Measurements from ENCODE around the gene CUL9.
A peak's percentile ranks its signal among the peaks of the same experiment; 100 is the strongest.

Gene CUL9

DNA sequence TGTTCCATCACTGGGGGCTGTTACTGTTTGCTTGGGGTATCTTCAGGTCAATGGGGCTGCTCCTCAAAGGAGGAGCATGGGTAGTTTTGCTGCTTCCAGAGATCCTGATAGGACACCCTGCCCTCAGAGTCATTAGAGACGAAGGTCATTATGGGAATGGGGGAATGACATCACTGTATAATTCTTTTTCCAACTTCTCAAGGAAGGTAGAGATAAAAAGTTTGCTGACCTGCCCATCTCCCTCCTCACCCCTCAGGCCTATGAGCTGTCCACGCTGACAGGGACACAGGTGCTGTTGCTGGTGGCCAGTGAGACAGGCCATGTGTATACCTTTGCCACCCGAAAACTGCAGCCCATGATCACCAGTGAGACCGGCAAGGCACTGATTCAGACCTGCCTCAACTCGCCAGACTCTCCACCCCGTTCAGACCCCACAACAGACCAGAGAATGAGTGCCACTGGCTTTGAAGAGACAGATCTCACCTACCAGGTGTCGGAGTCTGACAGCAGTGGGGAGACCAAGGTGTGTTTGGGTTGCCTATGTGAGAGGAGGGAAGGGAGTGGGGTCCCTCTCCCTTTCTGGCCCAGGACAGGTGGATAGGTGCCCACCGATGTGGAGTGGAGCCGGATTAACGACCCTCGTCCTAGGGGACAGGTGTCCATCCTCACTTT, 8.3 kb upstream of the CUL9 start:
- peak; percentile 21 for DNase-seq

DNA sequence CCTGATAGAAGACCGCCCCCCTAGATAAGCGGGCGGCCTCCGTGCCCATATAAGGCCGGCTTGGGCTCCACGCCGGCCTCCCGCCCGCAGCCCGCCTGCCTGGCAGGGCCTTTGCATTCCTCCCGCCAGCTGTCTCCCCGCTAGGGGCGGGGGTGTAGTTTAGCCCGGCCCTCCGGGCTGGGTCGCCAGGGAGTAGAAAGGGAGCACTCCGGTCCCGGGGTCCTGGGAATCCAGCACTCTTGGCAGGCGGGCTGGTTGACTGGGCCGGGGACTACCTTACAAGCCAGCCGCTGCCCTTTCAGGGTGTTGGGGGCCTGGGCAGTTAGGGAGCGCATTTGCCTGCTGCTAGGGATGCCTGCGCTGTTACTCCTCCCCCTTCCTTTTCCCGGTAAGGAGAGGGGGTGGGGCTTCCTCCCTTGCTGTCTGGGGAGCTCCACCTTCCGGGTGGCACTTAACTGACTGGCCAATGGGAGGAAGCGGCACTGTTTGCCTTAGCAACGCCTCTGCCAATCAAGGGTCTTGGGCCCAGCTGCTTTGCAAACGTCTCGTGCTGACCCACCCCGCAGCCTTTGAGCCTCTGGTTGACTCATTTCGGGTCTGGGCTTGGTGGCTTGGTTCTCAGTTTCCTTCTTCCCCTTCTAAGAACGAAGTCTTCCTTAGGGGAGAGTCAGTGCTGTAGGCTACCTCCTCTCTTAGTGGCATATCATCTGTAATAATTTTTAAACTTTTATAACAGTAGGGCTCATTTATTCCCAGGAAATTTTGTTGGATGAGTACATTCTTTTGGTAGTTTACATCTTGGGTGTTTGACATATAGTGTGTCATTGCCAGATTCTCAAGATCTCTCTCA, 7.5 kb upstream of the CUL9 start:
- DNase-seq, result peak; percentile 99

DNA sequence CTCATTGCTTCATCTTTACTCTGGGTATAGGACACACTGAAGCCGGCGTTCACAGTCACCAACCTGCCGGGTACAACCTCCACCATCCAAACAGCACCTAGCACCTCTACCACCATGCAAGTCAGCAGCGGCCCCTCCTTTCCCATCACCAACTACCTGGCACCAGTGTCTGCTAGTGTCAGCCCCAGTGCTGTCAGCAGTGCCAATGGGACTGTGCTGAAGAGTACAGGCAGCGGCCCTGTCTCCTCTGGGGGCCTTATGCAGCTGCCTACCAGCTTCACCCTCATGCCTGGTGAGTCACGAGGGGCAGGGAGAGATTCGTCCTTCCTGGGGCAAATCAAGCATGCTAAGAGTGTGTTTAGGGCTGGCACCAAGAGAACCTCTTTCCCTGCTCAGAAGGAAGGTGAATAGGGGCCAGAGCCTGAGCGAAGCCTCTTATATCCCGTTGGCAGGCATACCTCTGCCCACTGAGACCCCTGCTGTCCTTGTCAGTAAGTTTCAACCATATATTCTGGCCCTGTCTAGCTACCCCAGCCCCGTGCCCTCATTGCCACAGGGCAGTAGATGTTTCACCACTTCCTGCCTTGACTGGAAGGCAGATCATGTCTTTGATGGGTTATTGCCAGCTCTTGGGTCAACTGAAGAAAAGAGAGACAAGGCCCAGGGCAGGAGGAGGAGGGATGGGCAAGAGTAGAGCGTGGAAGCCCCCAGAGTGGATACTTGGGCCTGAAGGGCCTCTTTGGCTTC, 6.1 kb upstream of the CUL9 start:
- no peak for DNase-seq

DNA sequence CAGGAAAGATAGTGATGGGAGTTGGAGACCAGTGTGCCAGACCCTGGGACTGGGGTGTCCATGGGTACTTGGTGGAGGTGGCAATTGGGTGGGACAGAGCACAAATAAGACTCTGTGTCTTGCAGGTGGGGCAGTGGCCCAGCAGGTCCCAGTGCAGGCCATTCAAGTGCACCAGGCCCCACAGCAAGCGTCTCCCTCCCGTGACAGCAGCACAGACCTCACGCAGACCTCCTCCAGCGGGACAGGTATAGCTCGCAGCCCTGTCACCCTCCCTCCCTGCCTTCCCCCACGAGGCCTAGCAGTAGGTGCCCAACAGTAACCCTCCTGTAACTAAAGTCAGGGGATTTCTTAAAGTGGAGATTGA, 5.6 kb upstream of the CUL9 start:
- no peak for DNase-seq

DNA sequence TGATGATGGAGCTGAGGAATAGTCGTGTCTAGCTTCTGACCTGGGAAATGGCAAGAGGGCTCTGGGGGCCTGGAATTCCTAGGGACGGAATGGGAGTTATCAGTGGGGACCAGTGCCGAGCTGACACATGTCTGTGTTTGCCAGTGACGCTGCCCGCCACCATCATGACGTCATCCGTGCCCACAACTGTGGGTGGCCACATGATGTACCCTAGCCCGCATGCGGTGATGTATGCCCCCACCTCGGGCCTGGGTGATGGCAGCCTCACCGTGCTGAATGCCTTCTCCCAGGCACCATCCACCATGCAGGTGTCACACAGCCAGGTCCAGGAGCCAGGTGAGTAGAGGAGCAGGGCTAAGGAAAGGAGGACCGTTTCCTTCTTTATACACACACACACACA, 3.8 kb upstream of the CUL9 start:
- DNase-seq, result no peak

DNA sequence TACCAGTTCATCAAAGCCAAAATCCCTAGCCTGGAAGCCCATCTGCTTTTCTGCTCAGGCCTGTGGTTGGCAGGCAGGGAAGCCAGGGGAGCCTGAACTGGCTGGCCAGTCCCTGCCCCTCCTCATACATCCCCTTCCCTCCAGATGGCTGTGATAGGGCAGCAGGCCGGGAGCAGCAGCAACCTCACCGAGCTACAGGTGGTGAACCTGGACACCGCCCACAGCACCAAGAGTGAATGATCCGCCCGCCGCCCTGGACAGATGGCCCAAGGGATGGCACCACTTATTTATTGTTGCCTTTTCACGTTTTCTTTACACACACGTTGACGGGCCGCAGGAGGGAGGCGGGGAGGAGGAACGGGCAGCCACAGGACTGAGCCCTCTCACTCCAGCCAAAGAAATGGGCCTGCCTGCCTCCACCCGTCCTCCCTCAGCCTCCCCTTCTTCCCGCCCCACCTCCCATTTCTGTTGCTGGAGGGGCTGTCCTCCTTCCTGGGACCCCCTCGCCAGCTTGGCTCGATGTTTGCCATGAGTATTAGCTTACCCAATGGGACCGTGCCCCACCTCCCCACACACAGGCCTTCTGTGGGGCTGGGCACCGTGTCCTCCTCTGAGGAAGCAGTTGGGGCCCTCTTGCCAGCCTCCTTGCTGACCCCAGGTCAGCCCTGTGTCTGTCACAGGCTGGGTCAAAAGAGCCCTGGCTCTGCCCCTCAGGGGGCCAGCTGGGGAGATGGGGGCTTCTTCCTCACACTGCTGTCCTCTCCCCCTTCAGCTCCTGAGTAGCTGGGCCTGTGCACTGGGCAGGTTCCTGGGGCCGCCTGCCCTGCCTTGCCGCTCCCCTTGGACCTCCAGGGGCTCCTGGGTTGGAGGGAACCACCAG, 2.8 kb upstream of the CUL9 start:
- DNase-seq, result no peak

DNA sequence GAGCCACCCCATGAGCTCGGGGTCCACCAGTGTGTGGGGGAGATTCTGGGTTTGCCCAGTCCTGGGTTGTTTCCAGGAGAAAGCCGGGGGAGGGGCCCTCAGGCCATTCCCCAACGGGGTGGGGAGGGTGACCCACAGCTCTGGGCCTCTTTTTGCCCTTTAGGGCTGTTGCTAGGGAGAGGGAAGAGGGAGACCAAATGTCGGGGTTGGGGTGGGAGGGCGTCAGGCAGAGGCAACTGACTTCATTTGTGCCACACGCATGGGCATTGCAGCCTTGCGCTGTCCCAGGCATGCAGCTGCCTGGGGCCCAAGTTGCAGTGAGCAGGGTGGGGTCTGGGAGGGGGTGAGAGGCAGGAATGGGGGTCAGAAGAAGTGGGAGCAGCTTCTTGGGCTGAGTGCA, 1.9 kb upstream of the CUL9 start:
- no peak for DNase-seq

DNA sequence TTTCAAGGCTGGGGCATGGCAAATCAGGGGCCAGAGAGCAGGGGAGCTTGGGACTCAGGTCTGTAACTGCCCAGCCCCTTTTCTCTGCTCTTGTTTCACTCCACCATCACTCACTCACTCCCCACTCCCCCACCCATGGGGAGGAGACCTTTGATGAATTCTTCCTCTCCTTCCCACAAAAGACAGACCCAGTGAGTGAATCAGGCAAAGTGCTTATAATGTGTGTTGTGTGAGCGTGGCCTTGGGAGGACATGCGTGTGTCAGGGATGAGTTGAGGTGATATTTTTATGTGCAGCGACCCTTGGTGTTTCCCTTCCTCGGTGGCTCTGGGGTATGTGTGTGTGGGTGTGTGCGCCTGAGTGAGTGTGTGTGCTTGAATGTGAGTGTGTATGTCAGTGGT, 1.0 kb upstream of the CUL9 start:
- DNase-seq, result peak; percentile 17

DNA sequence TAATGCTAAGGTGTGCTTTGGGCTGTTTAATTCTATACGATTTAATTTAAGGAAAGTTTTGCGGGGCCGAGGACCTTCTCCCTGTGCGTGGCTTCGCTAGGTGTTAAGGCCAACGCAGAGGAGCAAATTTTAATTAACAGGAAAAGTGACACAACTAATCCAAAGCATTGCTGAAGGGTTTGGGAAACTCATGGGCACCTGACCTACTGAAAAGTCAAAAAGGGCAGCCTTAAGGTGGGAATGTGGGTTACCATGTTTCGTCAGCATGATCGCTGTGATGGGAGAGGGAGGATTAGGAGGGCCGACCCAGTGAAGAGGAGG, 415 bp upstream of the CUL9 start:
- DNase-seq, result no peak

DNA sequence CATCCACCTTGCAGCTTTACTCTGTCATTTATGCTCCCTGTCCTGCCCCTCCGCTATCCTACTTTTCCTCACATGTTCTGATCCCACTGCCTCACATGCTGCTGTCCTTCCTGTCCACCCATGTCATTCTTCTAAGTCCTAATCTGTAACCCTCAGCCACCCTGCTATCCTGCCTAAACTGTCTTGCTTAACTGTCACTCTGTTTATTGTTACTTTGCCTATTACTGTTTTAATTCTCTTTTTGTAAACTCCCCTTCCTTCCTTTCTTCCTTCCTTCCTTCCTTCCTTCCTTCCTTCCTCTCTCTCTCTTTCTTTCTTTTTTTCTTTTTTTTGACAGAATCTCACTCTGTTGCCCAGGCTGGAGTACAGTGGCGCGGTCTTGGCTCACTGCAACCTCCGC, 1.4 kb downstream of the CUL9 start:
- no peak for DNase-seq

DNA sequence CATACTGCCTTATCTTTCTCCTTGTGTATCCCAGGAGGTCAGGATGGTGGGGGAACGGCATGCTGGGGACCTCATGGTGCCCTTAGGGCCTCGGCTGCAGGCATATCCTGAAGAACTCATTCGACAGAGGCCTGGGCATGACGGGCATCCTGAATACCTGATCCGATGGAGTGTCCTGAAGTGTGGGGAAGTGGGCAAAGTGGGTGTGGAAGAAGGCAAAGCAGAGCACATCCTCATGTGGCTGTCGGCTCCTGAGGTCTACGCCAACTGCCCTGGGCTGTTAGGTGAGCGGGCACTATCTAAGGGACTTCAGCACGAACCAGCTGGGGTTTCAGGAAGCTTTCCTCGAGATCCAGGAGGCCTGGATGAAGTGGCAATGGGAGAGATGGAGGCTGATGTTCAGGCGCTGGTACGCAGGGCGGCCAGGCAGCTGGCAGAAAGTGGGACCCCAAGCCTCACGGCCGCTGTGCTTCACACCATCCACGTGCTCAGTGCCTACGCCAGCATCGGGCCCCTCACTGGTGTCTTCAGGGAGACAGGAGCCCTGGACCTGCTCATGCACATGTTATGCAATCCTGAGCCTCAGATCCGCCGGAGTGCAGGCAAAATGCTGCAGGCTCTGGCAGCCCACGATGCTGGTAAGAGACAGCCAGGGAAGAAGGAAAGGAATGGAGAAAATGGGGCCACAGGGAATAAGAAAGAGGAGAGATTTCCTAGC, 2.4 kb downstream of the CUL9 start:
- DNase-seq, result no peak

DNA sequence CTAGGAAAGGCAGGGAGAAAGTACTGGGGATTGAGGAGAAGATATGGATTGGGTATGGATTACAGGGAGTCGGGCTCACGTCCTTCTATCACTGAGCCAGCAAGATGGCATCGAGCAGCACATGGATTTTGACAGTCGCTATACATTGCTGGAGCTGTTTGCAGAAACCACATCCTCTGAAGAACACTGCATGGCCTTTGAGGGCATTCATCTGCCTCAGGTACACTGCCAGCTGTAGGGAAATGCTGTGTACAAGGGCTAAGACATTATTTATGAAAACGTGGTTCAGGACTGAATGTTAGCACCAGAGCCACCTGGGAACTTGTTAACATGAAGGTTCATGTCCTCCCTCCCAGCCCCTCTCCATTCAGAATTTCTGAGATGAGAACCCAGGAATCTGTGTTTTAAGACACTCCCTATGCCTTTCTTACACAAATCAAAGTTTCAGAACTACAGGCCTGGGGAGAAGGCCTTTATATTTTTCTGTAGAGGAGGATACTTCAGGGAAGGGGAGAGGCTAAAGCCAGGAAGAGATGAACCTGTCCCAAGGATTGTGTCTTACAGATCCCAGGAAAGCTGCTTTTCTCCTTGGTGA, 3.5 kb downstream of the CUL9 start:
- no peak for DNase-seq

DNA sequence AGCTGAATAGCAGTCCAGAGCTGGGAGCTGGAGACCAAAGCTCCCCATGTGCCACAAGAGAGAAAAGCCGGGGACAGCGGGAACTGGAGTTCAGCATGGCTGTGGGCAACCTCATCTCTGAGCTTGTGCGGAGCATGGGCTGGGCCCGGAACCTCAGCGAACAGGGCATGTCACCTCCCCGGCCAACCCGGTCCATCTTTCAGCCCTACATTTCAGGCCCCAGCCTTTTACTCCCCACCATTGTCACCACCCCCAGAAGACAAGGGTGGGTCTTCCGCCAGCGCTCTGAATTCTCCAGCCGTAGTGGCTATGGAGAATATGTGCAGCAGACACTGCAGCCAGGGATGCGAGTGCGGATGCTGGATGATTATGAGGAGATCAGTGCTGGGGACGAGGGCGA, 4.0 kb downstream of the CUL9 start:
- DNase-seq, result no peak

DNA sequence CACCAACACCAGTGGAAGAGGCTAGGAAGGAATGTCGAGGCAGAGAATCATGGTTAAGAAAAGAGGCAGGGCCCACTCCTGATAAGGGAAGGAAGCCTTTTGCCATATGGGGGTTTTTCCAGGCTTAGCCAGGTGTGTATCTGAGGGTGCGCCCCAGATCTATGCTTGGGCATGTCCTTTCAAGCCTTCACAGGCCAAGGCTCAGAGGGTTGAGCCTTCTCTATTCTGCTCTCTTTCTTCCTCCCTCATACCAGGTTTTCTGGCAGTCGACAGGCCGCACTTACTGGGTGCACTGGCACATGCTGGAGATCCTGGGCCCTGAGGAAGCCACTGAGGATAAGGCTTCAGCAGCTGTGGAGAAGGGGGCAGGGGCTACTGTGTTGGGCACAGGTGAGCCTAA, 4.7 kb downstream of the CUL9 start:
- DNase-seq, result no peak

DNA sequence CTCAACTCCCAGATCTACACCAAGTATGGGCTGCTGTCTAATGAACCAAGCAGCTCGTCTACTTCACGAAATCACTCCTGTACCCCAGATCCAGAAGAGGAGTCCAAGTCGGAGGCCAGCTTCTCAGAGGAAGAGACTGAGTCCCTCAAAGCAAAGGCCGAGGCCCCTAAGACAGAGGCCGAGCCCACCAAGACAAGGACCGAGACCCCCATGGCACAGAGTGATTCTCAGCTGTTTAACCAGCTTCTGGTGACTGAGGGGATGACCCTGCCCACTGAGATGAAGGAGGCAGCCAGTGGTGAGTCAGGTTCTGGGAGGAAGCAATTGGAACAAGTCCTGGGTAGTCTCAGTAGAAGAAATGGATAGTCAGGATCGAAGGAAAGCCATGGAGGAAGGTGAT, 5.8 kb downstream of the CUL9 start:
- no peak for DNase-seq

DNA sequence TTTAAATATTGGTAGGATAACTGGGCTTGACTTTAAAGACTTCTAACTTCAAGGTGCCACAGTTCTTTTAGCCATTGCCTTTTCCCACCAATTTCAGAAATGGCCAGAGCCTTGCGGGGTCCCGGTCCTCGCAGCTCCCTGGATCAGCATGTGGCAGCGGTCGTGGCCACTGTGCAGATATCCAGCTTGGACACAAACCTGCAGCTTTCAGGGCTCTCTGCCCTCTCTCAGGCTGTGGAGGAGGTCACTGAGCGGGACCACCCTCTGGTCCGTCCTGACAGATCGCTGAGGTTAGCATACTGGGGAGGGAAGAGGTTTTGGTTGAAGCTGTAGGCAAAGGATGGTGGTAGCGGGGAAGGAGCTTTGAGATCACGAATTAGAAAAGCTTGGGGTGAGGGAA, 6.4 kb downstream of the CUL9 start:
- DNase-seq, result no peak

DNA sequence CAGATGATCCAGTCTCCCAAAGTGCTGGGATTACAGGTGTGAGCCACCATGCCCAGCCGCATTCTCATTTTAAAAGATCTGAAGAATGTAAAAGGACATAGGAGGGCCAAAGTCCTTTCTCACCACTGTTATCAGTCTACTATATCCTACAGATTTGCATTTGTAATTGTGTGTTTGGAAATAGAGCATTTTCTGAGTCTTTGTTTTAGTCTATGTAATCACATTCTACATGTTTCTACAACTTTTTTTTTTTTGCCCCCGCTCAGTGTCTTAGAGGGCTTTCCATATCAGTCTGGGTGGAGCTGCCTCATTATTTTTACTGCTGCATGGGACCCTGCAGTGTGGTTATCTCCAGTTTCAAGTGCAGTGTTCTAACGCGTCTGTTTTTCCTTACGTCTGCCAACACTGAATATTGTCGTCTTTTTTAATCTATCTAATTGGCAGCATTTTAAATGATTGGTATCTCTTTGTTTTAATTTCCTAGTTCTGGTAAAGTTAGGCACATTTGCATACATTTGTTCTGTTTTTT, 7.8 kb downstream of the CUL9 start:
- DNase-seq, result no peak

DNA sequence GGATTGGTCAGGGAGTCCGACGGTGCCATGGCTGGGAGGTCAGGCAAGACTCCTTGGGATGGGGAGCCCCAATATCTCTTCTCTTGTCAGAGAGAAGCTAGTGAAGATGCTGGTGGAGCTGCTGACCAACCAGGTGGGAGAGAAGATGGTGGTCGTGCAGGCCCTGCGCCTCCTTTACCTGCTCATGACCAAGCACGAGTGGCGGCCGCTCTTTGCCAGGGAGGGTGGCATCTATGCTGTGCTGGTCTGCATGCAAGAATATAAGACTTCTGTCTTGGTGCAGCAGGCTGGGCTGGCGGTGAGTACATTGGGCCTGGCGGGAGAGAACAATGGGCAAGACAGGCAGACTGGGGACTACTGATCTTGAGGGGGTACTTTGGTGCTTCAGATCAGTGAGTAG, 10.9 kb downstream of the CUL9 start:
- DNase-seq, result no peak

DNA sequence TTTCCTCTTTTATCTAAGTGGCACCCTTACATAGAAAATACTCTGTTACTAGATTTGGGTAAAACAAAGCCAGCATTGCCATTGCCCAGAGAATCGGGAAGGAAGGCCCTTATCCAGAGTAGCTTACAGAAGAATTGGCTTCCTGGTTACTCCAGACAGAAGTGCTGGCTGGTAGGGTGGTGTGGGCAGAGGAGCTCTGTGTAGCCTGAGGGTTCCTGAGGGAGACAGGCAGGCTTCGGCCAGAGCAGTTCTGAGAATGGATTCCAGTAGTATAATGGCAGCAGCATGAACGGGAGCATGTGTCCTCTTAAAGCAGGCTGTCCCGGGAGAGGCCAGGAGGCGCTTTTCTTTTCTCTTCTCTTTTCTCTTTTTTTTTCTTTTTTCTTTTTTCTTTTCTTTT, 11.9 kb downstream of the CUL9 start:
- DNase-seq, result no peak

DNA sequence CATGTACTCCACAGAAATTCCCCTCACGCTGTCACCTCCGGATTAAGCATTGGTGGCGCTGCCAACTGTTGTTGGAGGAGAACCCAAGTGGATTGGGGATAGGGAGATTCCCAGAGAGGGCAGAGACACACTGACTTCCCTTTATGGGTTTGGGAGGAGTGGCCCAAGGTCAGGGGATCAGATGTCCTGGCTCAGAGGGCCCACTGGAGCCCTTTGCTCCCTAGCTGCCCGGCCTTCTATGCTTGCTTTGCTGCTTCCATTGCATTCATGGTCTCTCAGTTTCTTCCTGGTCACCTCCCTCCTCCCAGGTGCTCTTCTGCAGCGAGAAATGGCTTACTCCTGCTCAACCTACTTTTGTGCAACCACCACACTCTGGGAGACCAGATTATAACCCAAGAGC, 14.3 kb downstream of the CUL9 start:
- no peak for DNase-seq

DNA sequence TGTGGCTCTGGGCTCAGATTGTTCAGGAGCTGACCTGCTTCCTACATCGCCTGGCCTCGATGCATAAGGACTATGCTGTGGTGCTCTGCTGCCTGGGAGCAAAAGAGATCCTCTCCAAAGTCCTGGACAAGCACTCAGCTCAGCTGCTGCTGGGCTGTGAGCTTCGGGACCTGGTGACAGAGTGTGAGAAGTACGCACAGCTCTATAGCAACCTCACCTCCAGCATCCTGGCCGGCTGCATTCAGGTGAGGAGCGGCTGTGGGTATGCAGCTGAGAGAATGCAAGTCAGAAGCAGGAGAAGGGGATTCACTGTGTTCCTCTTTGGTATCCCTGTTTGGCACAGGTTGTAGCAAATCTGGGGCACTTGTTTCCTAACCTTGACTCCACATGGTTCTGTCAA, 17.9 kb downstream of the CUL9 start:
- no peak for DNase-seq

DNA sequence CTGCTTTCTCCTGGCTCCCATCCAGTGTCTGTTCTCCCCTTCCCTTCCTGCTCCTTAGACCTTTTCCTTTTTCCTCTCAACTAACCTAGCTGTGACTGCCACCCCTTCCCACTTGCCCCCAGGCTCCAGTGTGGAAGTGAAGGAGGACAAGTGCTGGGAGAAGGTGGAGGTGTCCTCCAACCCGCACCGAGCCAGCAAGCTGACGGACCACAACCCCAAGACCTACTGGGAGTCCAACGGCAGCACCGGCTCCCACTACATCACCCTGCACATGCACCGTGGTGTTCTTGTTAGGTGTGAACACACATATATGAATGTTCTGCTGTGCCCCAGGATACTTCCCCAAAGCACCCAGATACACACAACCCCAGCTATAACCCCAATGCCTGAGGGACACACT, 18.5 kb downstream of the CUL9 start:
- DNase-seq, result no peak
